Measurements from ENCODE around the gene TRPM5.

GRCh38 chr11:2395856-2396255 is 48.5 kb downstream of the TRPM5 start:
- TF ChIP-seq, protein P1, sequence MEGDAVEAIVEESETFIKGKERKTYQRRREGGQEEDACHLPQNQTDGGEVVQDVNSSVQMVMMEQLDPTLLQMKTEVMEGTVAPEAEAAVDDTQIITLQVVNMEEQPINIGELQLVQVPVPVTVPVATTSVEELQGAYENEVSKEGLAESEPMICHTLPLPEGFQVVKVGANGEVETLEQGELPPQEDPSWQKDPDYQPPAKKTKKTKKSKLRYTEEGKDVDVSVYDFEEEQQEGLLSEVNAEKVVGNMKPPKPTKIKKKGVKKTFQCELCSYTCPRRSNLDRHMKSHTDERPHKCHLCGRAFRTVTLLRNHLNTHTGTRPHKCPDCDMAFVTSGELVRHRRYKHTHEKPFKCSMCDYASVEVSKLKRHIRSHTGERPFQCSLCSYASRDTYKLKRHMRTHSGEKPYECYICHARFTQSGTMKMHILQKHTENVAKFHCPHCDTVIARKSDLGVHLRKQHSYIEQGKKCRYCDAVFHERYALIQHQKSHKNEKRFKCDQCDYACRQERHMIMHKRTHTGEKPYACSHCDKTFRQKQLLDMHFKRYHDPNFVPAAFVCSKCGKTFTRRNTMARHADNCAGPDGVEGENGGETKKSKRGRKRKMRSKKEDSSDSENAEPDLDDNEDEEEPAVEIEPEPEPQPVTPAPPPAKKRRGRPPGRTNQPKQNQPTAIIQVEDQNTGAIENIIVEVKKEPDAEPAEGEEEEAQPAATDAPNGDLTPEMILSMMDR (IDR thresholded peaks at IDR 0.05): no peak
- no peak for TF ChIP-seq POLR2AphosphoS5 (IDR thresholded peaks at IDR 0.05)
- TF ChIP-seq POLR2A (IDR thresholded peaks at IDR 0.05): no peak
- no peak for TF ChIP-seq EP300 (IDR thresholded peaks at IDR 0.05)

Measured in stomach (tissue), 4 donors.